NCI-H1417 (cell line): ENCODE measurements around the gene ARID1B.

Experiments
- DNase-seq, 3 experiments: peaks; one replicate each; lab custom pipeline; 2025; lab: John Stamatoyannopoulos, UW

The ARID1B gene

GRCh38 chr6:157157258-157157657 lies 380.1 kb downstream of the ARID1B start:
- peak; percentile 44 to 71 (median 50) for DNase-seq

- no peak for DNase-seq
Measured at GRCh38 chr6:157158456-157158855, 381.3 kb downstream of the ARID1B start.

GRCh38 chr6:157158897-157159296 lies 381.7 kb downstream of the ARID1B start:
- DNase-seq: no peak

GRCh38 chr6:157159348-157159747 lies 382.2 kb downstream of the ARID1B start:
- no peak for DNase-seq

- DNase-seq: no peak
Measured at GRCh38 chr6:157161912-157162311, 384.7 kb downstream of the ARID1B start.

- DNase-seq: no peak
Measured at GRCh38 chr6:157162766-157163433, 385.7 kb downstream of the ARID1B start.

GRCh38 chr6:157163434-157164159 lies 386.4 kb downstream of the ARID1B start:
- DNase-seq: no peak

GRCh38 chr6:157164972-157165371 lies 387.8 kb downstream of the ARID1B start:
- DNase-seq: peak in 1 of 3 experiments; percentile 76

- DNase-seq: no peak
Measured at GRCh38 chr6:157166784-157167183, 389.6 kb downstream of the ARID1B start.

GRCh38 chr6:157167837-157168236 lies 390.7 kb downstream of the ARID1B start:
- no peak for DNase-seq

- no peak for DNase-seq
Measured at GRCh38 chr6:157168471-157168870, 391.3 kb downstream of the ARID1B start.

- no peak for DNase-seq
Measured at GRCh38 chr6:157169226-157169625, 392.0 kb downstream of the ARID1B start.

GRCh38 chr6:157169656-157170055 lies 392.5 kb downstream of the ARID1B start:
- DNase-seq: no peak

GRCh38 chr6:157170535-157170934 lies 393.4 kb downstream of the ARID1B start:
- no peak for DNase-seq

- no peak for DNase-seq
Measured at GRCh38 chr6:157171801-157172200, 394.6 kb downstream of the ARID1B start.

GRCh38 chr6:157172231-157172701 lies 395.1 kb downstream of the ARID1B start:
- DNase-seq: no peak

- DNase-seq: no peak
Measured at GRCh38 chr6:157172830-157173536, 395.8 kb downstream of the ARID1B start.

- no peak for DNase-seq
Measured at GRCh38 chr6:157173776-157174175, 396.6 kb downstream of the ARID1B start.

- no peak for DNase-seq
Measured at GRCh38 chr6:157174731-157175130, 397.6 kb downstream of the ARID1B start.

GRCh38 chr6:157177731-157178336 lies 400.7 kb downstream of the ARID1B start:
- no peak for DNase-seq

- DNase-seq: no peak
Measured at GRCh38 chr6:157181649-157182048, 404.5 kb downstream of the ARID1B start.

- no peak for DNase-seq
Measured at GRCh38 chr6:157182503-157183264, 405.5 kb downstream of the ARID1B start.
